GM12801 (cell line): ENCODE data around the gene ZMIZ2.

Experiments
- CTCF ChIP-seq: IDR thresholded peaks from one replicate; pipeline ENCODE4 v1.5.1; 2011; ENCODE audit warnings: control low read depth; ENCODE audit not compliant: insufficient read length; ENCODE audit errors: extremely low read depth

ZMIZ2 gene

GRCh38 chr7:44819292-44819691 is 70.6 kb downstream of the ZMIZ2 start:
- no peak for TF ChIP-seq CTCF
